ENCODE results near the gene CTIF. TPM values are rescaled to one million over a fixed set of nuclear protein-coding genes. Genes with fewer than 3 reads are reported as not detected.
"Not testable (repeated sequence)": the region's sequence is repeated elsewhere in the genome, so short reads cannot be mapped to it uniquely, and the experiment has no call there.

CTIF gene
- total RNA-seq, 2 donors from 2014 or later, result 7.9 to 8.2 TPM

DNA sequence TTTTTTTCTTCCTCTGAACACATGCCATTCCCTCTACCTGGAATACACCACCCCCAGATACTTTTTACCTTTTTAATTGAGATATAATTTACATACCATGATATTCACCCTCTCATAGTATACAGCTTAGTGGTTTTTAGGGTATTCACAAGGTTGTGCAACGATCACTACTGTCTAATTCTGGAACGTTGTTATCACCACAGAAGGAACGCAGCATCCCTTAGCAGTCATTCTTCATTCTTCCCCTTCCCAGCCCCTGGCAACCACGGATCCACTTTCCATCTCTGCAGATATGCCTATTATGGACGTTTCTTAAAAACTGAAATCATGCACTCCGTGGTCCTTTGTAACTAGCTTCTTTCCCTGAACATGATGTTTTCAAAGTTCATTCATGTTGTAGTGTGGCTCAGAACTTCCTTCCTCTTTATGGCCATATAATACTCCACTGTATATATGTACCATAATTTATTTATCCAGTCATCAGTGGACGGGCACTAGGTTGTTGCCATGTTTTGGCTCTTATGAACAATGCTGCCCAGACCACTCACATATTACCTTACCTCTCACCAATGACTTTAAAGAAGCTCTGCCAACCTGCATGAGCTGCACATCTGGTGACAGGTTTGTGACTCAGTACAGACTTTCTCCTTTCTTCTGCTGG lies 168.9 kb downstream of the CTIF start:
- no peak overlapping the region for H3K4me3 Mint-ChIP-seq

DNA sequence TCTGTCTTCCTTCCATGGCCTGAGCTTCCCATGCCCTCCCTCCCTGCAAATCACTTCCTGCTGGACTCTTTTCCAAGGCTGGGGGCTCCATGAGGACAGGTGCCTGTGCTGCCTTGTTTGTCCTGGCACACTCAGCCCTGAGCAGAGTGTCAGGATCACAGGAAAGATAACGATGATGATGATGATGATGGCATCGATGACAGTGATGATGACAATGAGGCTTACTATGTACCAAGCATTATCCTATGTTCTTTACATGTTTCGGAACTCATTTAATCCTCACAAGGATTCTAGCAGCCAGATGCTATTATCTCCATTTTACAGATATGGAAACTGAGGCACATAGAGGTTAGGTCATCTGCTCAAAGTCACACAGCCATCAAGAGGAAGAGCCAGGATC lies 170.0 kb downstream of the CTIF start:
- Mint-ChIP-seq H3K27me3 (no peaks in the 10 kb centered on the region), H3K9me3 (no peaks in the 10 kb centered on the region), H3K27ac (no peak overlapping the region), H3K4me3 (no peak overlapping the region), H3K36me3 (ENCODE audit: low read depth) (no peaks in the 10 kb centered on the region), H3K4me1 (no peaks in the 10 kb centered on the region)
- ATAC-seq (replicated peaks), result no peak

More for the DNA sequence above, 168.9 kb downstream of the CTIF start:
- Mint-ChIP-seq H3K27ac (no peak overlapping the region), H3K4me1 (peaks cover 6% of the 10 kb centered on the region), H3K9me3 (no peaks in the 10 kb centered on the region), H3K27me3 (no peaks in the 10 kb centered on the region), H3K36me3 (ENCODE audit: low read depth) (no peaks in the 10 kb centered on the region)
- no peak for ATAC-seq (replicated peaks)

DNA sequence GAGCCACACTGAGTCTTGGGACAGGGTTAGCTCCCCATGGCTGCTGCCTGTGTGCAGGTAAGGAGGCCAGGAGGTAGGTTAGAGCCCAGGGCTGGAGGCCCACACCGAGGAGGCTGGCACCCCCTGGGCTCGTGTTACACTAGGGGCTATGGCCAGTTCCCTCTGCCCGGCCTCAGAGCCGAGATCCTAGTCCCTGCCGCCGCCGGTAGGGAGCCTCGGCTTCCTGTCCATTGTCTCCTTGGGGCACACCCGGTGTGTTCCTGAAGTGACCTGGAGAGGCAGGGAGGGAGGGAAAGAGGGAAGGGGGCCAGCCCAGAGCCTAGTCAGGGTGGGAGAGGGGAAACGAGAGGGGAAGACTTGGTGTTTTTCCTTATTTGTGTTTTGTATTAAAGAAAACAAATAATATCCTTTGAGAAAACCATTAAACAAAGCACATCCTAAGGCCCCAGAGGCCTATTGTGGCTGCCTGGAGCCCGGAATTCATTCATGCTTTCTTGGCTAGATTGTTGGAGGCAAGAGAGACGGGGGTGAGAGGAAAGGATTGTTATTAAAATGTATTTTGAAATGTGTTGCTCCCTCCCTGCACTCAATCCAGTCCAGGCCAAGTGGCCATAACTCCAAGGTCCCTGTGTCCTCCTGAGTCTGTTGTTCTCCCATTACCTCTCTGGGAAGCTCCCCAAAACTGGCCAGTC lies 170.7 kb downstream of the CTIF start:
- H3K4me3 Mint-ChIP-seq, result no peak overlapping the region
- H3K36me3 Mint-ChIP-seq (ENCODE audit: low read depth), result no peaks in the 10 kb centered on the region
- H3K27me3 Mint-ChIP-seq, result no peaks in the 10 kb centered on the region
- no peak for ATAC-seq (replicated peaks)
- no peaks in the 10 kb centered on the region for H3K4me1 Mint-ChIP-seq
- no peak overlapping the region for H3K27ac Mint-ChIP-seq
- no peaks in the 10 kb centered on the region for H3K9me3 Mint-ChIP-seq

DNA sequence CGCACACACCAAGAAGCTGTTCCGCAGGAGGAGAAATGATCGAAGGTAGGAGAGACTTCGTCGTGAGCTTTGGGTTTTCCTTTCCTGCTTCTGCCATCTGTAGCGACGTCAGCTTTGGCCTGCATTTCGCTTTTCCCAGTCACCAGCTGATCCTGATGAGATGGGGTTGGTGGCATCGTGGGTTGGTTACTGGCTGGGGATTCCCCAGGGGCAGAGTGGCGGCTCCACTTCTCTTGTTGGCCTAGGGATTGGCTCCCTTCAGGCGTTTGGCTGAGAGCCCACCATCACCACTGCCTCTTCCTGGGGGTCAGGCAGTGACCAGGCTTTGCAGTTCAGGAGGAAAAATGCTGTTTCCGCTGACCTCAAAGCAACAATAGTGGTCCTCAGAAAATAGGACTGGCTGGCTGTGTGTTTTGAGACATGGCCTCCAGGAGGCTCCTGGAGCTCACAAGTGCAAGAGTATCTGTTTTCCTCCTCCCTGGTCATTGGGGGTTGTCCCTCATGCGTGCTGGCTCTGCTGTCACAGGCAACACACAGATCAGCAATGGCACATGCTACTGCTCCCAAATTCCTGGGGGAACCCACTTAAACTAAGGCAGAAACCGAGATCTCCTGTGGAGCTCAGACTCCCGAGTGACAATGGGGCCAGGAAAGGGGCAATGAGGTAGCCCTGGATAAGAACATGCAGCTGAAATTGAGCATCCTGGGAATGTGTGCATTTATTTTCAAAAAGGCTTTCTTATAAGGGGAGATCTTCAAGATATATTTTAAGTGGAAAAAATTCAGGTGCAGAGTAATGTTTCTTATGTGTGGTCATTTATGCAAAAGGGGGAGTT lies 173.0 kb downstream of the CTIF start:
- Mint-ChIP-seq H3K9me3 (no peaks in the 10 kb centered on the region), H3K36me3 (ENCODE audit: low read depth) (no peaks in the 10 kb centered on the region), H3K4me1 (no peaks in the 10 kb centered on the region), H3K4me3 (no peak overlapping the region), H3K27ac (no peak overlapping the region), H3K27me3 (no peaks in the 10 kb centered on the region)
- ATAC-seq (replicated peaks), result peak; percentile 53

DNA sequence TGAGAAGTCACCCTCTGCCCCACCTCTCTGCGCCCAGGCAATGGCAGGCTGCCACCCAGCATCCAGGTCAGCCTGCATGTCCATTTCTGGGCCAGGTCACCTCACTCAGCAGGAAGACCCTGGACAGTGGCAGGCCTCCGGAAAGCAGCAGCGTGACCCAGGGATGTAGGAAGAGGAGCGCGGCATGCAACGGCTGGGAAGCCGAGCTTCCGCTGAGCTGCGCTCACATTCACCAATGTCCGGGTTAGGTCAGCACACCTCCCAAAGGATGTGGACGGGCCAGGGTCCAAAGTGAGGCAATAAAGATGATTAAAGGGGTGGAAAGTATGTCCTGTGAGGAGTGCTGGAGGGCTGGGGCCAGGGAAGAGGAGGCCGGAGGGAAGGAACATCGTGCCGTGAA lies 174.5 kb downstream of the CTIF start:
- Mint-ChIP-seq H3K4me1 (no peaks in the 10 kb centered on the region), H3K9me3 (no peaks in the 10 kb centered on the region), H3K27ac (no peak overlapping the region), H3K4me3 (no peak overlapping the region), H3K36me3 (ENCODE audit: low read depth) (no peaks in the 10 kb centered on the region), H3K27me3 (no peaks in the 10 kb centered on the region)
- no peak for ATAC-seq (replicated peaks)

- H3K4me3 Mint-ChIP-seq, result no peak overlapping the region
- no peaks in the 10 kb centered on the region for H3K36me3 Mint-ChIP-seq (ENCODE audit: low read depth)
- no peaks in the 10 kb centered on the region for H3K27me3 Mint-ChIP-seq
- no peak overlapping the region for H3K27ac Mint-ChIP-seq
- no peak for ATAC-seq (replicated peaks)
- H3K9me3 Mint-ChIP-seq, result no peaks in the 10 kb centered on the region
- H3K4me1 Mint-ChIP-seq, result no peaks in the 10 kb centered on the region
These were observed 176.0 kb downstream of the CTIF start for GRCh38 chr18:48714873-48715272.

DNA sequence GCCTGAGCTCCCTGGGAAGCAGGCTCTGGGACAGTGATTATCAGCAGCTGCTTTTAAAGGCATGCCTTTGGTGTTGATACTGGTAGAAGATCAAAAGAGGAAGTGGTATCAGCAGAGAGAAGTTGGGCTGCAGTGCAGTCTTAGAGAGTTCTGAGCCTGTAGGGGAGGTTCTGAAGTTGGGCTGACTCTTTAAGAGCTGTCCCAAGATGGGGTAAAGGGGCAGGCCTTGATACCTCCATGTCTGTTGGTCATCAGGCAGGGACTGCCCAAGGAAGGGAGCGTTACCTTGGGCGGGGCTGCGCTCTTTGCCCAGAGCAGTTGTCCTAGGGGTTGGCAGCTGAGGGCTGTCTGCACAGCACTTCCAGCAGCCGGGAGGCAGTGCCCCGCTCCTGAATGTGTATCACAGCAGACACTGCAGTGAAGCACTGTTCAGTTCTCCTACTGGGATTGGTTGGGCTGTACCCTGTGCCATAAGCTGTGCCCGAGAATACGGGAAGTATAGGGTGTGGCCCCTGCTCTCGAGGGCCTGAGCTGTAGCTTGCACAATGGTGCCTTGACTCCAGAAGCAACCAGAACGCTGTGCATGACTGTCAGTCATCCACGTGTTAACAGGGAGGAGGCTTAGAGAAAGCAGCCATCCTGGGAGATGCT lies 177.0 kb downstream of the CTIF start:
- Mint-ChIP-seq H3K9me3 (no peaks in the 10 kb centered on the region), H3K27me3 (no peaks in the 10 kb centered on the region), H3K36me3 (ENCODE audit: low read depth) (no peaks in the 10 kb centered on the region), H3K4me3 (no peak overlapping the region), H3K4me1 (no peaks in the 10 kb centered on the region), H3K27ac (no peak overlapping the region)
- no peak for ATAC-seq (replicated peaks)

GRCh38 chr18:48717227-48717626 lies 178.4 kb downstream of the CTIF start:
- not testable (repeated sequence) for ATAC-seq (replicated peaks); H3K9me3 Mint-ChIP-seq; H3K27ac Mint-ChIP-seq; H3K4me3 Mint-ChIP-seq; H3K36me3 Mint-ChIP-seq (ENCODE audit: low read depth); H3K27me3 Mint-ChIP-seq; H3K4me1 Mint-ChIP-seq

- no peaks in the 10 kb centered on the region for H3K4me1 Mint-ChIP-seq
- H3K9me3 Mint-ChIP-seq, result no peaks in the 10 kb centered on the region
- H3K27me3 Mint-ChIP-seq, result no peaks in the 10 kb centered on the region
- no peak overlapping the region for H3K27ac Mint-ChIP-seq
- ATAC-seq (replicated peaks), result no peak
- no peak overlapping the region for H3K4me3 Mint-ChIP-seq
- no peaks in the 10 kb centered on the region for H3K36me3 Mint-ChIP-seq (ENCODE audit: low read depth)
These were observed 179.6 kb downstream of the CTIF start for GRCh38 chr18:48718251-48718959.

DNA sequence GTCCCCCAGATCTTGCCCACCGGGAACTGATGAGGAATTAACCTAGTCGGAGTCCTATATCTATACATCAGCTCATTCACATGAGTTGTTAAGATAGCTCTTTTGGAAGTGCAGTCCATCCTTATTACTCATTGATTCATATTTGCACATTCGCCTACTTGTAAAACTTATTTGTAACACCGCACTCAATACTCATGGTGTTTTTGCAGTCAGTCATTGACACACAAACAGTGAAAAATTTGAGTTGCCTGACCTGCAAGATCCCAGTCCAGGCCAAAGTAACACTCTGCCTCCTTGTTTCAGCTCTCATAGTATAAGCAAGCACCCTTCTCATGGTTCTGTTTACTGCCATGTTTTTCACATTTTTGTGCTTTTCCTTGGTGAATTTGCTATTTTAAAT lies 180.6 kb downstream of the CTIF start:
- H3K27me3 Mint-ChIP-seq, result no peaks in the 10 kb centered on the region
- H3K9me3 Mint-ChIP-seq, result no peaks in the 10 kb centered on the region
- no peak for ATAC-seq (replicated peaks)
- H3K36me3 Mint-ChIP-seq (ENCODE audit: low read depth), result no peaks in the 10 kb centered on the region
- no peak overlapping the region for H3K4me3 Mint-ChIP-seq
- H3K27ac Mint-ChIP-seq, result no peak overlapping the region
- no peaks in the 10 kb centered on the region for H3K4me1 Mint-ChIP-seq

DNA sequence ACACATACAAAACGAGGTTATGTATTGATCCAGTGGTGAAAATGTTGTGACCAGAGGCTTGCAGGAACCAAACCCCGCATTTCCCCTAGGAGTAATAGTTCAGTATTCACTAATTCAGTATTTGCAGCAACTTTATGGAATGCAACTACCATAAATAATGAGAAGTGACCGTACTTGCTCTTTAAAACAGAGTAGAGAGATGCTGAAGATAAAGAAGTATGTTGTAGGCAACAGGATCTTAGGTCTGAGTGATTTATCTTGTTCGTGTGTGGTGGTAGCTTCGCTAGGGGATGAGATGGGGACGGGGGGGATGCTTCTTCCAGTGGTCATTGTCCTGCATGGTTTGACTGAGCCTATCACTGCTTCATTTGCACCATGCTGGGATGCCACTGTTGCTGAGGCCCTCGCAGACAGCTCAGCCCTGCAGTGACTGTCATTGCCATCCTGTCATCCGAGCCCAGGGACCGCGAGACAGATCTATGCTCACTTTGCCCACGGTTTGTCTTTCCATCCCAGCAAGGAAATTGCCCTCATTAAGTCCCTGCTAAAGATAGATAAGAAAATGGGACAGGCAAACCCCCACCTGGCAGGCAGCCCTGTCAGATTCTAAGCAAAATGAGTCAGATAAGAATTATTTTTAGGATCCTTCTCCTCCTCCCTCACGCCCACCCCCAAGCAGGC lies 181.3 kb downstream of the CTIF start:
- Mint-ChIP-seq H3K4me1 (no peaks in the 10 kb centered on the region), H3K9me3 (no peaks in the 10 kb centered on the region), H3K4me3 (no peak overlapping the region), H3K27me3 (no peaks in the 10 kb centered on the region), H3K36me3 (ENCODE audit: low read depth) (no peaks in the 10 kb centered on the region), H3K27ac (no peak overlapping the region)
- no peak for ATAC-seq (replicated peaks)

DNA sequence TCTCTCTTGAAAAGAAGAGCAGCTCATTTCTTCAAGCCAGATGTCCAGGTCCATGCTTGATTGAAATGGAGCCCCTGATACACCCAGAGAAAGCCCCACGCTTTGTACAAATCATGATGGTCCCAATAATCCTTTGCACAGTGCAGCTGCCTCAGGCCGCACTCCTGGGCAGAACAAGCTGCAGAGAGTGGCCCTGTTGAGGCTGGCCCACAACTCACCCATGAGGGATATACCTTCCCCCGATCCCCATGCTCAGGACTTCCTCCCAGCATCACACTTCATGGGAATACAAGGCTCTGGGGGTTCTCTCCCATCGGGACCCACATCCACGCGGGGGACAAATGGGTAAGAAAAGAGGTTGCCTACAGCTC lies 181.8 kb downstream of the CTIF start:
- Mint-ChIP-seq H3K36me3 (ENCODE audit: low read depth) (no peaks in the 10 kb centered on the region), H3K27me3 (no peaks in the 10 kb centered on the region), H3K4me3 (no peak overlapping the region), H3K4me1 (no peaks in the 10 kb centered on the region), H3K9me3 (no peaks in the 10 kb centered on the region), H3K27ac (no peak overlapping the region)
- no peak for ATAC-seq (replicated peaks)

- Mint-ChIP-seq H3K4me3 (no peak overlapping the region), H3K27me3 (no peaks in the 10 kb centered on the region), H3K27ac (no peak overlapping the region), H3K9me3 (no peaks in the 10 kb centered on the region), H3K36me3 (ENCODE audit: low read depth) (no peaks in the 10 kb centered on the region), H3K4me1 (no peaks in the 10 kb centered on the region)
- ATAC-seq (replicated peaks), result no peak
These were observed 182.5 kb downstream of the CTIF start for GRCh38 chr18:48721312-48721711.

GRCh38 chr18:48723016-48723415 lies 184.2 kb downstream of the CTIF start:
- Mint-ChIP-seq H3K9me3 (no peaks in the 10 kb centered on the region), H3K36me3 (ENCODE audit: low read depth) (no peaks in the 10 kb centered on the region), H3K27me3 (no peaks in the 10 kb centered on the region), H3K4me3 (no peak overlapping the region), H3K4me1 (no peaks in the 10 kb centered on the region), H3K27ac (no peak overlapping the region)
- no peak for ATAC-seq (replicated peaks)
